MV-4-11 (cell line): ENCODE measurements around the gene DOCK10.

Experiments
- DNase-seq: peaks from one replicate; lab custom pipeline; 2025; lab: John Stamatoyannopoulos, UW

Gene DOCK10

DNA sequence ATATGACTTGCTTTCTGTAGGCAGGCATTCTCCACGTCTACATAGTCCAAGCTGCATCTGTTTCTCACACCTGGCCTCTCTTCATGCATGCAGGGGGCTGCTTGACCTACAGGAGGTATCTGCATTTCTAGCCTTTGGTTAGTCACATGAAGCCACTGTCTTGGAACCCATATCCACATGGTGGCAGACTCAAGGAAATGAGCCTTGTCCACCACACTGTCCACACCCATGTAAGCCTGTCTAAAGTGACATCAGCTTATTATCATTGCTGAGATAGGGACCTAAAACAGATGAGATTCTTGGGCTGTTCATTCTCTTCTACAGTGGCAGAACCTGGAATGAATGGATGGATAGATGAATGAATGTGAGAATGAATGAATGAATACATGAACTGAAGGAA, 160.4 kb downstream of the DOCK10 start:
- no peak for DNase-seq

DNA sequence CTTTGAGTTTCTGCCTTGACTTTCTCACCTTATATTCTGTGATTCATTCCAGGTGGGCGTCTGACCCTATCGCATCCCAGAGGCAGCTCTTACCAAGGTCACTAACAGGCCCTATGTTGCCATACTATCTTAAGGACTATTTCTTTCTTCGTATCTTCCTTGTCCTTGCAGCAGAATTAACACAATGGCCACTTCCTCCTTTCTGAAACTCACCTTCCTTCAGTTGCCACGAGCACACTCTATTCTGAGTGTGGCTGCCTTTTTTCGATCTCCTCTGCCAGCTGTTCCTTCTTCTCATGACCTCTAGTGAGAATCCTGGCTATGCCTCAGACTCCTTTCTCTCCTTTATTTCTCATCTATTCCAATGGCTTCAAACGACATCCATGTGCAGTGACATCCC, 165.7 kb downstream of the DOCK10 start:
- DNase-seq: peak; percentile 20

DNA sequence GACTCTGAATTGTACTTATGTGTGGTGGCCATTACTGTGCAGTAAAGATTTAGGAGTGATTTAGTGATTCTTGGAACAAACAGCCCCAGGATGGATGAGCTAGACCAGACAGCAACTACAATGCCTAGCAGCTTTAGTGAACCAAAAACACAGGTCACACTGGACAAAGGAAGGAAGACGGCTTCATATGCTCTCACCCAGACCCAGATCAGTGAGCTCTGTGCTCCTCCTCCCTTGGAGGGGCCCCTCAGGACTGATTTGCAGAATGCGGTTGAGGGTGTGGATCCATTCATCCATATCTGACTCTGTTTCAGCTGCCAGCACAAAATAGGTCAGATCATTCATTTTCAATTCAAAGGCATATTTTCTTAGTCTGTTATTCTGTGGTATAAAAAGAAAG, 166.4 kb downstream of the DOCK10 start:
- DNase-seq: no peak

DNA sequence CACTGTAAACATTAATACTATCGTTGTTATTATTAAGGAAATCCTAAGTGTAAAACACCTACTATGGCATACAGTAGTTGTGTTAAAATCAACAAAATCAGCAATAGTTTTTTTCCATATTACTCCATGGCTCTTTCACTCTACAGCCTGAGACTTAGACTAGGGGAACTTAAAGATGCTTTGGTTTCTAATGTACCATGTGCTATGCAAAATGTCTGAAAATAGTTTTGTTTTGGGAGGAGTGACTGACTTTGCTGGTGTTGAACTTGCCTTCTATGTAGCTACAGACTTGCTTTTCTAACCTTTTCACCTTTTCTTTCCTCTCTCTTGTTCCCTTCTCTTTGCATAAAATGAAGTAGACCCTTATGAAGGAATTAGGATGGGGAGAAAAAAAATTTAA, 167.1 kb downstream of the DOCK10 start:
- DNase-seq: no peak

DNA sequence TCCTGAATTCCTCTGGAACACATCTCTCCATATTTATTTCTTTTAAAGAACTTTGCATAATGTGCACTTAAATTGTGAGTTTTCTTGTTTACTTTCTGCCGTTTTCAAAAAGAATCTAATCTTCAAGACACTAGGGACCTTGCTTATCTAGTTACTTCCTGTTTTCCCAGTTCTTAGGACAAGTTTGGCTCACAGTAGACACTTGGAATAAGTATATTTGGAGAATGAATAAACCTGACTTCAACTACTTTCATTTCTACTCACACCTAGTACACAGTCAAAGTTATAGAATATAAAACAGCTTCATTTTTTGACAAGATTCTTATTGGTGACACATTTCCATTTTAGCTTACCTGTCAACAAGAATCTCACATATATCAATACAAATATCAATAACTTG, 170.5 kb downstream of the DOCK10 start:
- DNase-seq: no peak

DNA sequence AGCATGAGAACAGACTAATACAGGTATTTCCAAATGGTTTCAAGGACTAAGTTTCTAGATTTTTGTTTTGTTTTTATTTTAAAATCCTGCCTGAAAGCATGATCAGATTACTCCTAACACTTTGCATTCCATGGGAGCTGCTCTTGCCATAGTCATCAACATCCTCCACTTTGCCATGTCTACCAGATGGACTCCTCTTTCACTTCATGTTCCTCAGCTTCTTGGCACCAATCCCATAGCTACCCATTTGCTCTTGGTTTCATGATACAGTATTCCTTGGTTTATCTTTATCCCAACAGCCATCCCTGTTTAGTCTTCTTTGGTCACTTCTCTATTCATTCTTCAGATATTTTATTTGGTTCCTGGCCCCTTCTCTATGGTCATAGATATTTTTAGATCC, 171.9 kb downstream of the DOCK10 start:
- DNase-seq: no peak

DNA sequence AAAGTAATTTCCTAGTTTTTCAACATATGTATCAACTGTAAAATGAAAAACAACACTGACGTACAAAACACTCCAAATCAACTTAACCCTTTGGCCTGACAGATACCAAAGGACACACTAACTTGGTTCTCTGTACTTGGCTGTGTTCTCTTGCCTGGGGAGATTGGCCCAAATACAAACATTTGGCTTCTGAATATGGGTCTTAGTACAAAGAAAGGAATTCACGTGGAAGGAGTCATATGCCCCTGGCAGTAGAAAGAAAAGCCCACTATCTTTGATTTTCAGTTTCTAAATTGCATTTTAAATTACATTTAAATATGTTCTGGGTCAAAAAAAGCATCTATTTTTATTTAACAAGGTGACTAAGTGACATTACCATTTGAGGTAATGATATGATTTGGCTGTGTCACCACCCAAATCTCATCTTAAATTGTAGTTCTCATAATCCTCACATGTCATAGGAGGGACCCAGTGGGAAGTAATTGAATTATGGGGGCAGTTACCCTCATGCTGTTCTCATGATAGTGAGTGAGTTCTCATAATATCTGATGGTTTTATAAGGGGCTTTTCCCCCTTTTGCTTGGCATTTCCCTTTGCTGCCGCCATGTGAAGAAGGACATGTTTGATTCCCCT, 172.6 kb downstream of the DOCK10 start:
- DNase-seq: no peak

DNA sequence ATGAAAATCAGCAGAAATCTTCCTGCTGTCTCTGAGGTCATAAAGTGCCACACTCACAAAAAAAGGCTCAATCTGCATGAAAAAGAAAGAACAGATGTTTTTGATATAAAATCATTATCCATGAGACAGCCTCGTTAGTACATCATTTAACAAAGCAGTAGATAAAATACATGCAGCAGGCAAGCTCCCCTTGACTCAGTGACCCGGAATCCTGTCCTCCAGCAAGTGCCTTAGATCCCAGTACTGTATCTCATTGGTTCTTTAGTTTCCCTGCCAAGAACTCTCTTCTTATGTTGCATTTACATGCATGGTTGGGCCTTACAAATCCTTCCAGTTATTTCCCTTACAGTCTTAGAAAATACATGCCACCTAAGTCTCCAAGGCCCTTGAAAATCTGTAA, 177.3 kb downstream of the DOCK10 start:
- no peak for DNase-seq

DNA sequence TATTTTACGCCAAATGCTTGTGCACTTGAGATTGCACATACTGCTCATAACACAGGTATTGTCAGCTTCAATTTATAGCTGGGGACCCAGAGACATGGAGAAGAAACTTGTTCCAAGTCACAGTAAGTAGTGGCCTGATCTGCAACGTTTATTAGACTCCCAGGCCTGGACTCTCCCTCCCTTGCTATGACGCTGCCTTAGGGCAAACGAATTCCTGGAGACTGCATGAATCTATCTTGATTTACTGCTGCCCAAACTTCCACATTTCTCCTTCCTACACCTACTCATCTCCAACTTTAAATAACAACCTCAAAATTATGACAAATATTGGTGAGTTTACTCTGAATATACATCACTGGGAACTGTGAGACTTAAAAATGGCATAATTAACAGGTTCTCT, 181.0 kb downstream of the DOCK10 start:
- DNase-seq: no peak

DNA sequence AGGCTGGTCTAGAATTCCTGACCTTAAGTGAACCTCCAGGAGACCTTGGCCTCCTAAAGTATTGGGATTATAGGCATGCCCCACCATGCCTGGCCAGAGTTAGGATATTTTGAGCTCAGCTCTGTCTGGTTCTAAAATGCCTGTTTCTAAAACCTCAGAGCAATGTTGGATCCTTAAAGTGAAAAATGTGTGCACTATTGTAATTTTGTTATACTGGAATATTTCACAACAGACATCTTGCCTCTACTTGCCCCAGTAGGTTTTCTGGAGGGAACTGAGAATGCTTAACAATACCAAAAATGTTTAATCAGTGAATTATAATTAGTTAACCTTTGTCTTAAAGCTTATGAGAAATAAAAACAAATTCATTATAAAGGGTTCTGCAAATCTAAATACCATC, 181.5 kb downstream of the DOCK10 start:
- no peak for DNase-seq

DNA sequence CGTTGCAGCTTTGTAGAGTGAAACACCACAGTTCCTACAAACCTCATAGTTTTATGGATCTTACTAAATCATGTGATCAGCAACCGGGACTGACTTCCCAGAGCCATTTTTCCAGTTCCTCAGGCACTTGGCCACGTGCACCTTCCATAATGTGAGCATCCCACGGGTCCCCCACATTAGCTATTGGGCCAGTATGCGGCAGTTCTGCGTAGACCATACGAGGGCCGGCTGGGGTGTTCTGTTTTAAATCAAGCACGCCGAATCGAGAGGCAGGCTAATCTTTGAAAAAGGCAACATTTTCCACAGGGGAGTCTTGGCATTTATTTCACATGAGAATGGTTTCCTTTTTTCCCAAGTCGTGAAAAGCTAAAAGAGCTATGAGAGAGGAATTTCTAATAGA, 190.5 kb downstream of the DOCK10 start:
- no peak for DNase-seq

DNA sequence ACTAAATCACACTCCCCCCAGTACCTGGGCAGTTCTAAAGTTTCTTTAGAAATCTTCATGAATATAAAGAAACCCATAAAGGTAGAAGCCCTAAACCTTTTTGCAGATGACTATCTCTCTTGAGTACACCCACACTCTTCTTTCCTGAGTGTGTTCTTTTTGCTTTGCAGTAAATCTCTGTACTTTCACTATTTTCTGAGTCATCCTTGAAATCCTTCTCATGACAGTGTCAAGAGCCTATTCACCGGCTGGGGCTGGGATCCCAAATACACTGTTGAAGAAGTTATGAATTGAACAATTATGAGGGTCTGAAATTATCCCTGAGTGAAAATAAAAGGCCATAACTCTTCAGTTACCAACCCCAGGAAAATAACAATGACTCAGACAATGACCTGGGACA, 192.2 kb downstream of the DOCK10 start:
- DNase-seq: no peak

DNA sequence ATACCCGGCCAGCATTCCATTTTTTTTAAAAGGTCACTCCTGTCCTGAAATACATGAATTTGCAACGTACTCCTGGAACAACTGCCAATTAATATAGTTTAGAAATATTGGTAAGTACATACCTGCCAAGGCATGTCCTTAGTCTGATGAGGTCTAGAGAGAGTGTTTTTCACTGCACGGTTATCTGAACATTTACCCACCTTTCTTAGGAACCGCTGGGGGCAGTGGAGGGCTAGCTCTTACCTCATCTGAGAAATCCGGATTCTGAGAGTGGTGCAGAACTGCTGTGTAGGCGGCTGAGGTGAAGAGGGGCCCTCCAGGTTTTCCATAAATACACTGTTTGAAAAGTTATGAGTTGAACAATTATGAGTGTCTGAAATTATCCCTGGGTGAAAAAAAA, 193.0 kb downstream of the DOCK10 start:
- no peak for DNase-seq

DNA sequence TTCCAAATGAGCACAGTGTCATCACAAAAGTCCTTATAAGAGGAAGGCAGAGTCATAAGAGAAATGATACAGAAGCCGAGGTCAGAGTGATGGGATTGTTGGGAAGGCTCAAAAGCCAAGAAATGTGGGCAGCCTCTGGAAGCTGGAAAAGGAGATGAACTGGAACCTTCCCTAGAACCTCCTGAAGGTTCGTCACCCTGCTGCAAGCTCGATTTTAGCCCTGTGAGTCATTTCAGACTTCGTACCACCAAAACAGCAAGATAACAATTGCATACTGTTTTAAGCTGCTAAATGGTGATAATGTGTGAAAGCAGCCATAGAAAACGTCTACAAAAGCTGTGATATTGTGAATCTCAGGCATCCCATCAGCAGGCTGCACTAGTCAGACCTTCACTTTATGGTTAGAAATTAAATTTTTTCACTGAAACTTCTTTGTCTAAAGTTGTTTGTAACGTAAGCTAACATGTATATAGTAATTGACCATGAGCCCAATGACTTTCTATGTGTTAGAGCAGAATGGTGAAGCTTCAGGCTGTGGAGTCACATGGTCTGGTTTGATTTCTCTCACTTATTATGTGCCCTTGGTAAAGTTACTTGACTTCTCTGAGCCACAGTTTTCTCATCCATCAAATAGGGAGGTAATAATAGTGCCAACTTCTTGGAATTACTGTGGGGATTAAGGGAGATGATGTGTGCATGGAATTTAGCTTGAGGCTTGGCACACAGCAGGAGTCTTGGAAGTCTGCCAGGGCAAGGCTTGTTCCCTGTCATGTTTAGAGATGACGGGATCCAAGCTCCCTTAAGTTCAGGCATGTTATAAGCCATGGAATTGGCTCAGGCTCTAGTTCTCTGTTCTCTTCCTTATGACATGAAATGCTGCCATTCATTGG, 194.1 kb downstream of the DOCK10 start:
- no peak for DNase-seq

DNA sequence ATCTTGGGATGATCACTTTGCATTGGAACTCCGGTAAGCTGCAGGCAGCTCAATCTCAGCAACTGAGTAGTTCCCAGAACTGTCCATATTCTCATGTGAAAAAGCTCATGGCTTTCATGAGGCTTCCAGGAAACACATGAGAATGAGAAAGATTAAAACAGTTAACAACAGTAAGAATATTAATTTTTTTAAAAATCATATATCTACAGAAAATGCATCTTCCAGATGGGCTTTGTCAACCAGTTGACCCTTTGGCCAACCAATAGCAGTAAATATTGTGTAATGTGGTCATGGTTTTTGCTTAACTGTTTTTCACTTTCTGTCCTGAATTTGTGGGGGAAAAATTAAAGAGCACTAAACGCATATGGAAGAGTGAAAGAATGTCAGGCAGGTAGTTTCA, 194.9 kb downstream of the DOCK10 start:
- DNase-seq: no peak

DNA sequence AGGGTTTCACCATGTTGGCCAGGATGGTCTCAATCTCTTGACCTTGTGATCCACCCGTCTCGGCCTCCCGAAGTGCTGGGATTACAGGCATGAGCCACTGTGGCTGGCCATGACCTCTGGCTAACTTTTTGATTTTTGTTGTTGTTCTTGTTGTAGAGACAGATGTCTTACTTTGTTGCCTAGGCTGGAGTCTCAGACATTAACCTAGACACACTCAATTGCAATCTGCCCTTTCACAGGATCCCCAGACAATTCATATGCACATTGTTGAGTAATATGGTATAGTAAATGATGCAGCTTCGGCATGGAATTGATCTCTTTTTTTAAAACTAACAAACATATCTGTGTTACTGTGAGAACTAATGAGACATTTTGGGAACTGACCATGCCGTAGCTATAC, 195.6 kb downstream of the DOCK10 start:
- DNase-seq: no peak

DNA sequence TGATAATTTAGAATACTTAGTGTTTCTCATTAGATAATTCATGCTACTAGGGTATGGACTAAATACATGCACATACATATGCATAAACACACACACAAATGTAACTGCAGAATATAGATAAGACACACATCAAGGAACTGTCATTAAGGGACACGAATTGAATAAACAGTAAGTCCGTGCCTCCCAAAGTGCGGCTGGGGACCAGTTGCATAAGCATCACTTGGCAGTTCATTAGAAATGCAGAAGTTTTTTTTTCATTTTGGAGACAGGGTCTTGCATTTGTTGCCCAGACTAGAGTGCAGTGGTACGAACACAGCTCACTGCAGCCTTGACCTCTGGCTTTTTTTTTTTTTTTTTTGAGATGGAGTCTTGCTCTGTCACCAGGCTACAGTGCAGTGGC, 196.1 kb downstream of the DOCK10 start:
- DNase-seq: no peak

DNA sequence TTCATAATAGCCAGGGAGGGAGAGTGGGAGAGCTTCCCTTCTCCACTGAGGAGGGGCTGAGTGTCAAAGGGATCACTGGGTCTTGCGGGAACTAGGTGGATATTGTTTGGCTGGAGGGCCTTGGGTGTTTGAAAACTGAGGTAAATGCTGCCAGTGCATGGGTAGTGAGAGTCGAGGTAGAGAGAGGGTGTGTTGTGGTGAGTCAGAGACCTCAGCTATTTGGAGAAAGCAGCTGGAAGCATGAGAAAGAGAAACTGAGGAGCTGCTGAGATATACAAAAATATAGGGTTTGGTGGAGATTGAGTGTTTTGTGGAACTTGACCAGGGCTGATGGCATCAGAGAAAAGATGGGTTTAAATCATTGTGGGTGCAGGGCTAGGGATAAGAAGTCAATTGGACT, 199.1 kb downstream of the DOCK10 start:
- no peak for DNase-seq

DNA sequence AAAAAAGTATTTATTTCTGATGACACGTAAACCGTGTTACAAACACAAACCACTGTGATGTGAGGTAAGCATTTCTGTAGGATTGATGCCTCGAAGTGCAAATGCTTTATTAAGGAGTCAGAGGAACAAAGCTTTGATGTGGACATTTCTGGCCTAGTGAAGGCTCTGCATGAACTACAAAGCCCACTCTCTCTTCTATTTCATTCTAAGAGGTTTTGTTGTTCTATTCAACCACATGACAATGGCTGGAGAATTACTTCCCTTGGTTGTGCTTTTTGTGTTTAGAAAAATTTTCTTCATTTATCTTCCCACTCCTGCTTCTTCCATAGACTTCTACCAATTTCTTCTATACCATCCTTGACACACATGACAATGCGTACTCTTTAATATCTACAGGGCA, 200.4 kb downstream of the DOCK10 start:
- DNase-seq: no peak

DNA sequence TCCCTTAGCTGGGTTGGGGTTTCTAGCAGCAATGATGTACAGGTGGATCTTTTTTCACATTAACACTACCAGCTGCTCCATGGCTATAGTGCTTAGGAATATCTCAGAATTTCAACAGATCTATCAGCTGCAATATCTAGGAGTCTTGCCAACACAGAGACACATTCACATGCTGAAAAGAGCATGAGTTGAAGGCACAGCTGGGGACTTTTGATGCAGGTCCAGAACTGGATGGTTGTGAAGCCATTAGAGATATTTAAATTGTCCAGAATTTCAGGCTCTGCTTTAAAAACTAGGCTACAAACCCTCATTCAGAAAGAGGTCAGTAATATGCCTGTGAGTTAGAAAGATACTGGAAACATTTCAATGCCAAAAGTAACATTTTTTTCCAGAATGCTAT, 203.9 kb downstream of the DOCK10 start:
- no peak for DNase-seq

DNA sequence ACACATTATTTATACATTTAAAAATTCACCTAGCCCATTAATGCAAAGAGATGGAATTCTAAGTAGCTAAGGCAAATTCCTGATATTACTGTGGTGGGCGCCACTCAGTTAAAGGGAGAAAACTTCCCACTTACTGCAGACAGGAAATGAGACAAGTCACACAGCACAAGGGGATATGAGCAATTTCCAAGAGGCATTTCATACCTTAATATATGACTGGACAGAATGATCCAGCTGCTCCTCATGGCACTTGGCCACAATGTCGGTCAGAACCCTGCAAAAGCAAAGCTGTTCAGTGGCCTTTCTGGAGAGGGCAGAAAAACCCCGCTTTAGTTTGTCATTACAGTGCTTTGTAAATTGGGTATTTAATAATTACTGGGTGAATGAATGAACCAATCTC, 204.7 kb downstream of the DOCK10 start:
- DNase-seq: no peak

DNA sequence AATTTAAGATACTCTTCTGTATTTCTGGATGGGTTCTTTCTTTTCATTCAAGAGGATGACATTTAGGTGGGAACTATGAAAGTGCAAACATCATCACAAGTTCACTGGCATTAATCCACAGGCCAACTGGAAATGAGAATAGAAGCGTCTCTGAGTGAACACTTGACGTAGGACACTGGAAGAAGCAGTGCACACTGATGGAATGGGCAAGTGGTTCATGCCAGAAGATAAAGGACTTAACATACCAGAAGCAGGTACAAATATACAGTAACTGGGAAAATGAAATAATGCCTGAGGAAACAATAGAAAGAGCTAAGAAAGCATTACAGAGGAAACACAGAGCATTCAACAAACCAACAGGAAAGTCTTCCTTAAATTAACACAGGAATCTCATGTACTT, 205.2 kb downstream of the DOCK10 start:
- DNase-seq: no peak

DNA sequence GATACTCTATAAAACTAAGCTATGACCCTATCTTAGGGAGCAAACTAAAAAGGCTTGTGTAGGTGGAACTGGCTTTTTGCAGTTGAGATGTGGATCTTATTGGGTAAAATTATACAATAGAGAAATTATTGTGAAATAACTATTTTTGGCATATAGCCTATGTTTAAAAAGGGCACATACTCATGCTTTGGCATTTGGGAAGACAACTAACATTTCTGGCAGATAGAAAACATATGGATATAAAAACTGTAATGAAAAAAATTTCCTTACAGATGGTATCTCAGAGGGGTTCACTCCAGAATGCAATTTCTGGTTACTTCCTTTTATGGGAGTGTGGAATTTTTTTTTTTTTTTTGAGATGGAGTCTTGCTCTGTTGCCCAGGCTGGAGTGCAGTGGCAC, 206.0 kb downstream of the DOCK10 start:
- no peak for DNase-seq

DNA sequence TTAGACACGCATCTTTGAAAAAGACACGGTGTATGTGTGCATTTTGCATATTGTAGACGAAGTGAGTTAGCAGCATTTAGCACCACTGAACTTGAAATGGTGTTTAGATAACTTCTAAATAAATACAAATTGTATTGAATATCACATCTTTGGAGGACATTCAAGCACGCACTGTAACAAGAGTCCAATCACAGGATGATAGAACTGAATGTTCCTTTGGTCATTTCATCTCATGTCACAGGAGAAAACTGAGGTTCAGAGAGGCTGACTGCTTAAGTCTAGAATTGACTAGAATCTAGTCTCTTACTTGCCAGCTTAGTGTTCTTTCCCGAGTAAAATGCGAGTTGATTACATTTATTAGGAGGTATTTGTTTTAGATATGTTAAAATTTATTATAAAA, 206.9 kb downstream of the DOCK10 start:
- DNase-seq: no peak
